Measurements from ENCODE around the gene CCNJL.
"Not testable (repeated sequence)": the region's sequence is repeated elsewhere in the genome, so short reads cannot be mapped to it uniquely, and the experiment has no call there.

Gene CCNJL
- 0 reads per million in 3 experiments for total RNA-seq

DNA sequence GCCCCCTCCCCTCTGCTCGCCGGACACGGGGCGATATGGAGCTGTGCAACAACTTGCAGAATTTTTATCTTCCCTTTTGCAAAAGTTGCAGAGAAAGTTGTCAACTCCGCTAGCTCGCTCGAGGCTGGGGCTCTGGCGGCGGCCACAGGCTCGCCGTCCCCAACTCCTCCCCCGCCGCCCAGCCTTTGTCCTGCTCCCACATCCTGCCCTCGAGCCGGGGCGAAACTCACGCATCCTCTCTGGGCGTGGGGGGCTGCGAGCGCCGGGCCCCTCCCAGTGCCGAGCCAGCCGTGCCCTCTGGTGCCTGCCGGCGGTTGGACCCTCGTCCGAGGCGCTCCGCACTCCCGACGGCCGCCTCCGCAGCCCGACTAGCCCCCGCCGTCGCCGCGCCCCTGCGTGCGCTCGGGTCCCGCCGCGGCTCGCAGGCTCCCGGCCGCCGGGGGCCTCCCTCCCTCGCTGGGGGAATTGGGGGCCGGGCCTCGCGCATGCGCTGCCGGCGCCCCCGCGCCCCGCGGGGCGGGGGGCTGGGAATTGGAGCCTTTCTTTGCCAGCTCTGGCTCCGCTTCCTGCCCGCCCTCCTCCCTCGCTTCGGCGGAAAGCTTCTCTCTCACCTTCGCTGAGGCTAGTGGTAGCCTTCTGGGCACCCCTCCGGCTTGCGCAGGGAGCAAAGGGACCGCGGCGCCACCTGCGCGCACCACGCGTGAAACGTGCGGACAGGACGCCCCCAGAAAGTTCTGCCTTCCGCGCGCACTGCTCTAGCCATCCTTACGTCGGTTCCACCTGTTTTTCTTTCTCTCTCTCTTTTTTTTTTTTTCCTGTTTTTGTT, at the start of gene CCNJL:
CCNJL (minus strand) TSS at position 431 of the 826 bp plus-strand sequence. CDS start 641 bp downstream, outside the sequence.
- DNase-seq = no peak

DNA sequence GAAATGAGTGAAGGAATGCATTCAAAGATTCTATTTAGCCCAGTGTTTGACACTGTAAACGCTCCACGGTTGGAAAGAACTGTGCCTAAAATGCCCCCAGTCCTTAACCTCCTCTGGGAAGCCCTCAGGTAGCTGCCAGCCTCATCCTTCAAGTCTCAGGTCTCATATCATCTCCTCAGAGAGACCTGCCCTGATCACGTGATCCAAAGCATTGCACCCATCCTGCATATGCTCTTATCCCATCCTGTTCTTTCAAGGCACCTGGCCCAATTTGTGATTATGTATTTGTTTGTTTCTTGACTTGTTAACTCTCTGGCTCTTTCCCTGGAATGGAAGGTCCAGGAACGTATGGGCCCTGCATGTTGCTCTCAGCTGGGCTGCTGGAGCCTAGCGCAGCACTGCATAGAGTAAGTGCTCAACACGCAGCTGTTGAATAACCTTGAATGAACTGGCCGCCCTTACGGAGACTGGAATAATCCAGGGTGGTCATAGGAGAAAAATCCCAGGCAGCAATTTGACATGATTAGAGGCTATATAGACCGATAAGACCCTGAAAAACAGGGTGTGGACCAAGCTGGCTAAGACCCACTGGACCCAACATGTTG, 49.4 kb upstream of the CCNJL start:
- no peak for DNase-seq

GRCh38 chr5:160360310-160360709, 47.9 kb upstream of the CCNJL start:
- no peak for DNase-seq

GRCh38 chr5:160359816-160360215, 47.5 kb upstream of the CCNJL start:
- DNase-seq = no peak

DNA sequence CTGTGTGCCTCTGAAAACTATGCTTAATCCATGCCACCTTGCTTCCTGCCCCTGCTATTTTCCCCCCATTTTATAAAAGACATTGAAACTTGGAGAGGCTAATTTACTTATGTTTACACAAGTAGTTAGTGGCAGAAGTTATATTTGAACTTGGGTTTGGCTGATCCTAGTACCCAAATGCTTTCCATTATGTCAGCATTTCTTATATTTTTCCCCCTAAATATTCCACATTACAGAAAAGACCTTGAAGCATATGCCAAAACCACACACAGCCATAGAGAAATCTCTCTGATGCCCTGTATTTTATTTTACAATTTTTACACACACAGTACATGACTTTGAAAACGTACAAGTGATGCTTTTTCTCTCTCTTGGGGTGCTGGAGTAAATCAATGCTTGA, 46.9 kb upstream of the CCNJL start:
- DNase-seq = no peak

DNA sequence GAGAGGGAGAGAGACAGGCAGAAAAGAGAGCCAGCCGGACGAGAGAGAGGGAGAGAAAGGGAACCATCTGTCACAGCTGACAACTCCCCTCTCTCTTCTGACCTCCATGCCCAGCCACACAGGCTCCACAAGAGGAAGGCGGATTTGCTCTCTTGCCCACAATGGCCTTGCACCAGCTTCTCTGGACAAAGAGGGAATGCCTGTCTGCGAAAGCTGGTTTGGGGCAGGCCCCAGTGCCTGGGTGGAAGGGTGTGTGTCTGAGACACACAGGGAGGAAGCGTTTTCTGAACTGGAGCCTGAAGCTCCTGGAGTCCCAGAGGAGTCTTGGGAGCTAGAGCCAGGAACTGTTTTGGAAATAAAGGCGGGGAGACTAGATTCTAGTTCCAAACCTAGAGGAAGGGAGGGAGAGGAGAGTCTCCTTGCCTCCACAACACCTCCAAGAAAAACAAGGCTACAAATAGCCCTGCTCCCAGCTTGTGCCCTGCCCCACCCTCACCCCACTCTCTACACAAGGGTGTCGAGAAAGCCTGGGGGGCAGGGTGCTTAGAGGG, 45.6 kb upstream of the CCNJL start:
- no peak for DNase-seq

GRCh38 chr5:160357394-160357793, 45.0 kb upstream of the CCNJL start:
- DNase-seq = no peak

GRCh38 chr5:160356550-160357347, 44.4 kb upstream of the CCNJL start:
- no peak for DNase-seq

DNA sequence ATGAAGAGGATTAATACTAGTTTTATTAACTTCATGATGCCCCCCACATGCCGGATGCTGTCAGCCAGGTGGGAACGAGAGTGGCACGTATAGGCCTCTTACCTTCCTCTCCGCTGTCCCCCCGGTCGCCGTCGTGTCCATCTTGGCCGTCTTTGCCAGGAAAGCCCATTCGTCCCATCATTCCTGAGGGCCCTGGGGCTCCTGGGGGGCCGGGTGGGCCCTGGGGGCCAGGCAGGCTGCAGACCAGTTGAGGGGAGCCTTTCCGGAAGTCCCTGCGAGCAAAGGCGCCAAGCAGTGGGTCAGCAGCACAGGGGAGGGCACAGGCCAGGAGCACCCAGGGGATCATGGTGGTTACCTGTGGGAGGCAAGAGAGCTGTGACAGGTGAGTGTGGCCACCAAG, 42.3 kb upstream of the CCNJL start:
- no peak for DNase-seq

- no peak for DNase-seq
Observed at GRCh38 chr5:160353379-160353778, 41.0 kb upstream of the CCNJL start.

GRCh38 chr5:160352308-160352707, 39.9 kb upstream of the CCNJL start:
- no peak for DNase-seq

GRCh38 chr5:160349935-160350303, 37.6 kb upstream of the CCNJL start:
- no peak for DNase-seq

GRCh38 chr5:160349249-160349934, 37.0 kb upstream of the CCNJL start:
- no peak for DNase-seq

DNA sequence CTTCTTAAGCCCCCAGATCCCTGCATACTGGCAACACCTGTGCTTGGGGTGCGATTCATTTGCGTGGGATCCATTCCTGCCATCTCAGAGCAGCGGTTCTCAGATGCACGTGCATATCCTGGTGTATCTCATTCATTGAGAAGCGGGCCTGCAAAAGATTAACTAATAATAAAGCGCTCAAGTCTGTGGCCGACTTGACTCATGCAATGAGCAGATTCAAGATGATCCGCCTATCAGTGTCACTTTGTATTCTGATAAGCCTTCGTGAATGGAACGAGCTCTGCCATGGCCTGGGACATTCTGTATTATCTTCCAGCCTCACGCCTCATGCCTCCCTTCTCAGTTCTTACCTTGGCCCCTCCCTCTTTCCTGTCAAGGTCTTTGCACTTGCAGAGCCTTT, 35.7 kb upstream of the CCNJL start:
- no peak for DNase-seq

- no peak for DNase-seq
Observed at GRCh38 chr5:160347448-160347847, 35.1 kb upstream of the CCNJL start.

DNA sequence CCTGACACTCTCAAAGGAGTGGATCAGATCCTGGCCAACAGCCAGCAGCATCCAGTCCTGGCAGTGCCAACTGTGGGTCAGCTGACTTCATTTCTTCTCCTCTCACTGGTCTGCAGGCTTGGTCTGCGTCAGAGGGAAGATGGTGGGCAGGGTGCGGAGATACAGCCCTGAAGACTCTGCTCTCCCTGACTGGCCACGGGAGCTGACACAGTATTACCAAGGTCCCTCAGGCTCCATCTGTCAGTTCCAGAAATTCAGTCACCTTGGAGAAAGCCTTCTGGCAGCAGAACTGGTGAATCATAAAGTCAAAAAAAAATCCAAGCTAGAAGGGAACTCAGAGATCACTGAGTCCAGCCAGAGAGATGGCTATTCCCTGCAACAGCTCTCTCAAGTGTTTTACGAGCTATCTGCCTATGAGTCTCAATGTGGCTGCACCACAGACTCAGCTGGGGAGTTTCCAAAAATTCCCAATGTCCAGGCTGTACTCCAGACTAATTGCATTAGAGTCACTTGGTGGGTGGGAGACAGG, 30.1 kb upstream of the CCNJL start:
- DNase-seq = no peak

- DNase-seq = no peak
Observed at GRCh38 chr5:160341309-160341870, 29.0 kb upstream of the CCNJL start.

DNA sequence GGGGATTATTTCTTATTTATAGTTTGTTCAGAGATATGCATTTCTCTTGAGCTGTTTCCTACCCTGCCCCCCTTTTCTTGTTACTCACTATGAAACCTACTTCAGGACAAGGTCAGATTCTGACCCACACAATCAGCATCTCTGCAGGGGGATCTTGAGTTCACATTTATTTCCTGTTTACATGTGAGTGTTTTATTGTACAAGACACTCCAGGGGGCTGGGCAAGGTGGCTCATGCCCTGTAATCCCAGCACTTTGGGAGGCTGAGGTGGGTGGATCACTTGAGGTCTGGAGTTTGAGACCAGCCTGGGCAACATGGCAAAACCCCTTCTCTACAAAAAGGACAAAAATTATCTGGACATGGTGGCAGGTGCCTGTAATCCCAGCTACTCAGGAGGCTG, 28.1 kb upstream of the CCNJL start:
- not testable (repeated sequence) for DNase-seq

DNA sequence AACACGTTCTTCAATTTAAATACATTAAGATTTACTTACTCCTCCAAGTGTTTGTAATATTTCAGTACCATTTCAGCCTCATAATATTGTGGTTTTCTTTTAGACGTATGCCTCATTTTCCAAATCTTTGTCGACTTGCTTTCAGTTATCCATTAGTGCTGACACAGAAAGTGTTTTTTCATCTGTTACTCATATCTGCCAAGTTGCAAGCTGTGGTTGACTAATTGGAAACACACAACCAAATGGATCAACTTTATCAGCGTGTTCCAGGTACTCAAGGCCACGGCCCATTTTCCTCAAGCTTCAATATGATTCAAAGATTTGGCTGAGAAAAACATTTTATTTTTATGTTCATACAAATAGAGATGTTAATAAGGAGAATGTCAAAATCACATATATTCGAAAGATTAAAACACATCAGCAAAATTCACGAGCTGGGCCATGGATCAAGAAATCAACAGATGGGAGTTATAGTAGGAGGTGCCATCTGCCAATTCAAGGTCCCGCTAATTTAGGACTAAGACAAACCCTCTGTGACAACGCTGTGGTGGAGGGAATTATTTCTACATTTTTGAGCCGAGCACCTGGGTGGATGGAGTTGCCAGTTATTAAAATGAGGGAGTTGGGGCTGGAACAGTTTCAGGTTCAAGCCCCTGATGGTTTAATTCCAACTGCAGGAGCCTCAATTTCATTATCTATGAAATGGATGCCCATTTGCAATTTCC, 27.2 kb upstream of the CCNJL start:
- DNase-seq = no peak

DNA sequence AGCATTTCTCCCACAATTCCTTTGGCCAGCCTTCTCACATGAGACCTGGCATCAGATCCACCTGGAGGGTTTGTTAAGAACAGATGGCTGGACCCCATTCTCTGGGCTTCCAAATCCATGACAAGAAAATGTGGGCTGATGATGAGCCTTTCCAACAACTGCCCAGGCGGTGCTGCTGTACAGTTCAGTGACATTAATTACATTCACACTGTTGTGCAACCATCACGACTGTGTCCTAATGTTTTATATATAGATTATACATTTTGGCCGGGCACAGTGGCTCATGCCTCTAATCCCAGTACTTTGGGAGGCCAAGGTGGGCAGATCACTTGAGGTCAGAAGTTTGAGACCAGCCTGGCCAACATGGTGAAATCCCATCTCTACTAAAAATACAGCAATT, 22.4 kb upstream of the CCNJL start:
- not testable (repeated sequence) for DNase-seq

DNA sequence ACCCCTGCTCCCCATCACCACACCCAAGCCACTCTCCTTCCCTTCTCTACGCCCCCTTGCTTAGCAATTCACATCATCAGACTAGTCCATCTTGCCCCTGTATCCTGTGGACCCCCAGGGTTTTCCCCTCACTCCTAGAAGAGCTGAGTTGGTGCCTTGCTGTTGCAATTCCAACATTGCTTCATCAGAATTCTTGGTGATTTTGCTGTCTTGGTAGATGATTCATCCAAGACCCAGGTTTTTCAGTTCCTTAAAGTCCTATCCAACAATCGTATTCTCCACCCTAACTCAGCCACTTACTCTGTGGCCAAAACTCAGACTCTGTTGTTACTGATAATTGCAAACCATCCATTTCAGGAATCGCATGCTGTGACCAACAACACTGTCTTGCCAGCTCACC, 21.4 kb upstream of the CCNJL start:
- no peak for DNase-seq
